Right lobe of liver (tissue), 4 donors: ENCODE data around the gene NPR3.

Source experiments
- CTCF ChIP-seq, 4 donors: fragments of 200-600 bp in 3 of 4; fragments of 450-650 bp in 1 of 4; IDR thresholded peaks; one replicate each; pipeline versions ENCODE4 v1.5.1 to v1.8.0; 2016 to 2022; ENCODE audit warnings: antibody characterized with exemption in 4 of 4, mild to moderate bottlenecking in 2 of 4
- POLR2A ChIP-seq: fragments of 450-650 bp; IDR thresholded peaks from one replicate; pipeline ENCODE4 v1.6.1; 2017; ENCODE audit warnings: antibody characterized with exemption, mild to moderate bottlenecking
- donor health status: DM: no; HTN: no; CAD: no.
- donor health status: DM: no; HTN: no; CAD: no.
- donor health status: DM: no; HTN: yes; CAD: no.

GRCh38 chr5:32771037-32771436 lies 59.9 kb downstream of the NPR3 start:
- TF ChIP-seq CTCF (IDR thresholded peaks at IDR 0.05) (no peak), POLR2A (no peak)
